ENCODE measurements around the gene KSR1.

KSR1 gene

GRCh38 chr17:27485716-27486495 is 29.7 kb downstream of the KSR1 start:
- Histone ChIP-seq H3K27me3 (replicated peaks) (no peaks in the 10 kb centered on the region), H3K27ac (no peak overlapping the region), H3K36me3 (replicated peaks) (peaks cover 5% of the 10 kb centered on the region), H3K4me3 (ENCODE audit: low read depth, low read length) (no peak overlapping the region)
- DNase-seq = no peak
- in situ Hi-C loops (cut with HindIII; ENCODE audit: low pct_ligation_motif_present, low sequenced_read_pairs) = no loop called here
- TF ChIP-seq CTCF (IDR thresholded peaks at IDR 0.05; ENCODE audit: low read depth, low read length, missing control alignments) = no peak

- Histone ChIP-seq H3K27ac (no peak overlapping the region), H3K36me3 (replicated peaks) (peaks cover 5% of the 10 kb centered on the region)
- no peak for TF ChIP-seq CTCF (IDR thresholded peaks at IDR 0.05; ENCODE audit: low read depth, low read length, missing control alignments)
Measured at GRCh38 chr17:27486741-27487140, 30.5 kb downstream of the KSR1 start.

GRCh38 chr17:27488231-27488630 is 32.0 kb downstream of the KSR1 start:
- TF ChIP-seq CTCF (IDR thresholded peaks at IDR 0.05; ENCODE audit: low read depth, low read length, missing control alignments) = no peak
- peaks cover 5% of the 10 kb centered on the region for H3K36me3 ChIP-seq (replicated peaks)
- in situ Hi-C loops (cut with HindIII; ENCODE audit: low pct_ligation_motif_present, low sequenced_read_pairs) = no loop called here
- no peaks in the 10 kb centered on the region for H3K27me3 ChIP-seq (replicated peaks)
- H3K27ac ChIP-seq = no peak overlapping the region
- H3K4me3 ChIP-seq (ENCODE audit: low read depth, low read length) = no peak overlapping the region
- no peak for DNase-seq

More at GRCh38 chr17:27486741-27487140, 30.5 kb downstream of the KSR1 start:
- DNase-seq = no peak
- in situ Hi-C loops (cut with HindIII; ENCODE audit: low pct_ligation_motif_present, low sequenced_read_pairs) = no loop called here
- Histone ChIP-seq H3K4me3 (ENCODE audit: low read depth, low read length) (no peak overlapping the region), H3K27me3 (replicated peaks) (no peaks in the 10 kb centered on the region)

GRCh38 chr17:27489045-27489715 is 32.9 kb downstream of the KSR1 start:
- in situ Hi-C loops (cut with HindIII; ENCODE audit: low pct_ligation_motif_present, low sequenced_read_pairs) = no loop called here
- DNase-seq = no peak
- no peak for TF ChIP-seq CTCF (IDR thresholded peaks at IDR 0.05; ENCODE audit: low read depth, low read length, missing control alignments)
- Histone ChIP-seq H3K27me3 (replicated peaks) (no peaks in the 10 kb centered on the region), H3K36me3 (replicated peaks) (peaks cover 2% of the 10 kb centered on the region), H3K27ac (no peak overlapping the region), H3K4me3 (ENCODE audit: low read depth, low read length) (no peak overlapping the region)

- in situ Hi-C loops (cut with HindIII; ENCODE audit: low pct_ligation_motif_present, low sequenced_read_pairs) = no loop called here
- Histone ChIP-seq H3K4me3 (ENCODE audit: low read depth, low read length) (no peak overlapping the region), H3K36me3 (replicated peaks) (peaks cover 2% of the 10 kb centered on the region), H3K27ac (no peak overlapping the region), H3K27me3 (replicated peaks) (no peaks in the 10 kb centered on the region)
- no peak for TF ChIP-seq CTCF (IDR thresholded peaks at IDR 0.05; ENCODE audit: low read depth, low read length, missing control alignments)
- no peak for DNase-seq
Measured at GRCh38 chr17:27490391-27490790, 34.1 kb downstream of the KSR1 start.
